NCI-H526 treated with DMSO at 0.1 percent for 48 hours (cell line): ENCODE results near the gene TMPRSS13.
"Not testable (repeated sequence)": the region's sequence is repeated elsewhere in the genome, so short reads cannot be mapped to it uniquely, and the experiment has no call there.

Experiments used
- DNase-seq: peaks from one replicate; lab custom pipeline; 2025; lab: John Stamatoyannopoulos, UW

Gene TMPRSS13

DNA sequence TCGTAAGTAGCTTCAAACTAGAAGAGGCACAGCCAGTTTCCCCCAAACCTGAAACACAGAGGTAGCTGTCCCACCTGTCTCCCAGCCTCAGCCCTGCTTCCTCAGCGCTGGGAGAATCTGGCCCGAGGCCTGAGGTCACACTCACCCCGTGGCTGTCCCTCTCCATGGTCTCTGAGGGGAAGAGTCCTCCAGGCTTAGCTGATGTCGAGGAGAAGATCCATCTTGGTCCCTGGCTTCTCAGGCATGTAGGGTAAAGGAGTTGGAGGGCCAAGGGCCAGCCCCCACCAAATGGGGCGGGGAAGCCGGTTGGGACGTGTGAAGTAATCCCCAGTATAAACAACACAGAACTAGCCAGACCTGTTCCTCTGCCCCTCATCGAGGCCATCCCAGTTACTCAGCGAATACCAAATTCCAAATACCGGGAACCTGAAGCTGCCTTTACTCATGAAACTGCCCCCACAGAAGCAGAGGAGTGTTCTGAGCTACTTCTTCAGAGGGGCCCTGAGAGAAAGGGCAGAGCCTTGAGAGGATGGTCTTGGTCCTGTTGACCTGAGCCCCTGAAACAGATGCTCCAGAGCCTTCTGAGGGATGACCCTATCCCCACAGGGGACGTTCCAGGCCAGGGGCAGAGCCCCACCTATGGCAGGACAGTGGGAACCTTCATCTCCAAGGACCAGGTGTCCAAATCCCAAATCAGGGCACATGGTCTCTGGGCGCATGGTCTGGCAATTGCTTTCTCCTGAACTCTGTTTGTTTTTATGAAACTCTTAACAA, at the start of gene TMPRSS13:
Gene TMPRSS13 (minus strand): TSS at position 261 of the 774 bp plus-strand sequence. CDS start 95 bp downstream, at position 166.
- no peak for DNase-seq

DNA sequence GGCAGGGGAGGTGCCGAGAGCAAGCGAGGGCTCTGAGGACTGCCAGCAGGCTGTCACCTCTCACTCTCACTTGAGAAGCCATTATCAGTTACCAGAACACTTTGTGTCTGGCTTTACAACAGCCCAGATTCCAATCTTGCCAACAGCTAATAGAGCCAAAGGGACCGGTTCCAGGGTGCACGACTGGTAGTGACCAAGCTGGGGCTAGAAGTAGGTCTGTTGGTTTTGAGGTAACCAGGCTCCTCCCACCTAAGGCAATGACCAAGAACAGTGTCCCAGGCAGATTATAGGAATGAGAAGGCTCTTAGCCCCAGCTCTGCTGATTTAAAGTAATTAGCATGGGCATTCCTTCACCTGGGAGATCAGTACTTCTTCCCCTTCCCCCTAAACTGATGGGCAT, 49.8 kb upstream of the TMPRSS13 start:
- DNase-seq: no peak

GRCh38 chr11:117978291-117978910, 49.2 kb upstream of the TMPRSS13 start:
- not testable (repeated sequence) for DNase-seq

DNA sequence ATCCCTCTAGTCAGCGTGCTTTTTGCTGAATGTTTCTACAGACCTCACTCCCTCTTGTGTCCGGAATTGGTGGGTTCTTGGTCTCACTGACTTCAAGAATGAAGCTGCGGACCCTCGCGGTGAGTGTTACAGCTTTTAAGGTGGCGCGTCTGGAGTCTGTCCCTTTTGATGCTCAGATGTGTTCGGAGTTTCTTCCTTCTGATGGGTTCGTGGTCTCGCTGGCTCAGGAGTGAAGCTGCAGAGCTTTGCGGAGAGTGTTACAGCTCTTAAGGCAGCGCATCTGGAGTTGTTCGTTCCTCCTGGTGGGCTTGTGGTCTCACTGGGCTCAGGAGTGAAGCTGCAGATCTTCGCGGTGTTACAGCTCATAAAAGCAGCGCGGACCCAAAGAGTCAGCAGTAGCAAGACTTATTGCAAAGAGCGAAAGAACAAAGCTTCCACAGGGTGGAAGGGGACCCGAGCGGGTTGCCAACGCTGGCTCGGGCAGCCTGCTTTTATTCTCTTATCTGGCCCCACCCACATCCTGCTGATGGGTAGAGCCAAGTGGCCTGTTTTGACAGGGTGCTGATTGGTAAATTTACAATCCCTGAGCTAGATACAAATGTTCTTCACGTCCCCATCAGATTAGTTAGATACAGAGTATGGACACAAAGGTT, 48.5 kb upstream of the TMPRSS13 start:
- DNase-seq: not testable (repeated sequence)

DNA sequence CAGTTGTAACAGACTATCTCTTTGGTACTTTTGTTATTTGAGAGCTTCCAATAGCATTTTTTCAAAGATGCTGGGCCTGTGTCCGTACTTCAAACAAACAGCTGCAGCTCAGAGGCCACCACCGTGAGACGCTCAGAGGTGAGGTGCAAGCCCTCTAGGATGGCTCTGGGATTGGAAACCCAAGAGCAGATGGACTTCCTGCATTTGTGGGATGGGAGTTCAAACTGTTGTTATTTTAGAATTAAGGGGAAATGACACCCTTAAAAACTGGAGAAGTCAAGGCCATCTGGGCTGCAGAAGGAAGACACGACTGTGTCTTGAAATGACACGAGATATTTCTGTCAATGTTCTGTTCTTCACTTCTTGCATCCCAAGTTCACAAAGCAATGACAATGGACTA, 47.8 kb upstream of the TMPRSS13 start:
- DNase-seq: no peak

- no peak for DNase-seq
These were observed 47.2 kb upstream of the TMPRSS13 start for GRCh38 chr11:117976445-117976844.

DNA sequence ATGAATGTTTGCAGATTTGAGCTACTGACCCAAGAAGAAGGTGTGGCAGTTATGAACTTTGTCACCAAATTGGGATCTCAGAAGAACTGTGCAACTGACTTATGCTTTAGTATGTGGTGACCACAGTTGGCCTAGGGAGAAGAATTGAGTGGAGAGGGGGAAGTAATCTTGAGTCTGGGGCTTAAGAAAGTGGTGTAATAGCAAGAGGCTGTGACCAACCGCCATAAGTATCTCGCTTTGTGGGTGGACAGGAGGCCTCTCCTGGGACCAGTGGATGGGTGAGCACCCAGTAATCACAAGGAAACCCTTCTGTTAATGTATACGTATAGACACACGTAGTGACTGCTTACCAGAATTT, 44.3 kb upstream of the TMPRSS13 start:
- no peak for DNase-seq

DNA sequence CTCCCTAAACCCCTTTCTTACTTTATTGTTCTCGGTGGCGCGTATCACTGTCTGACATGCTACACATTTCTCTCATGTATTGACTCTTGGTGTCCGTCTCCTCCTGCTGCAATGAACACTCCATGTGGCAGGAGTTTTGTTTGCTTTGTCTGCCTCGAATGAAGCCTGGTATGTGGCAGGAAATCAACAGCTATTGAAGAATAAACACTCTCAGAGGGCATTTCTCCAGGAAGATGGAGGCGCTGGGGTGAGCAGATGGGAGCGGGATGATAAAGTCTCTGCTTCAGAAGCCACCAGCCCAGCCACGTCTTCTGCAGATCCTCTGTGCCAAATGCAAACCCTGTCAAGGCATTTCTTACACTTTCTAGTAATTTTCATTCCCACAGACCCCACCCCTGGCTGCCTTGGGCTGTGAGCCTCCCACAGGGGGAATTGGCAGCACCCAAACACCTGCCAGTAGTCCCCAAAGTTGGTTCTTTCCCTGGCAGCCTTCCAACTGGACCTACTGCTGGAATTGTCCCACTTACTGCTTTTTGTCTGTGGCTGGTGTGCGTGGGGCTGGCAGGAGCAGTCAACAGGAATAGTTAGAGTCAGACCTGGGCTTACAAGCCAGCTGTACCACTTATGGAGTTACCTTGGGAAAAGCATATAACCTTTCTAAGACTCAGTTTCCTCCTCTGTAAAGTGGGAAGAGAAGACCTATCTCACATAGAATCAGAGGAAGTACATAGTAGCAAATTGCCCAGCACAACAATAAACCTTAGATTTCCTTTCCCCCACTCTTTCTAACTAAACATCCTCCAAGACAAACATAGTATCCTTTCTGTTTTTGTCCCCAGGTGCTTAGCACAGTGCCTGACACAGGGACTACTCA, 43.7 kb upstream of the TMPRSS13 start:
- no peak for DNase-seq

- no peak for DNase-seq
These were observed 42.8 kb upstream of the TMPRSS13 start for GRCh38 chr11:117972044-117972443.

DNA sequence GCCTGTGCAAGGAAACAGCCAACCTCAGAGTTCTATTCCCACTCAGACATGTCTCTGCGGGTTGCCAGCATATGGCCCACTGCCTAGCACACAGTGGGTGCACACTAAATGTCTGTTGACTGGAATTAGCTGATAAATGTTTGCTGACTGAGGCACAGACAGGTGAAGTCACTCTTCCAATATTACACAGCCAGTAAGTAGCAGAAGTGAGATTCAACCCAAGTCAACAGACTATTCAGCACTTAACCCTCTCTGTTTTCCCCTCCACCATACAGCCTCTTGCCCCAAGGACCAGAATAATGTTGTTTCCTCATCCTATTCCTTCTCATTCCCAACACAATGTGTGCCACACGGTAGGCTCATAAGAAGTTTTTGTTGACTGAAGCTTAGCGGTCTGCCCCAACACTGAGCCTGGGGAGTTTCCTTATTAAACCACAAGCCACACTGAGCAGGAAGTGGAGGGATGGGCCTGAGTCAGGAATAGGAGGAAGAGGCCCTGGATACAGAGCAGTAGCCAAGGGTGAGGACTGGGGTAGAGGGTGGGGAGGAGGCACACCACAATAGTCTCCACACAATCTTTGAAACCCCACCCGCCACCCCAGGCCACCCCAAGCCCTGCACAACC, 41.3 kb upstream of the TMPRSS13 start:
- DNase-seq: no peak

GRCh38 chr11:117969160-117969991, 40.2 kb upstream of the TMPRSS13 start:
- DNase-seq: no peak

DNA sequence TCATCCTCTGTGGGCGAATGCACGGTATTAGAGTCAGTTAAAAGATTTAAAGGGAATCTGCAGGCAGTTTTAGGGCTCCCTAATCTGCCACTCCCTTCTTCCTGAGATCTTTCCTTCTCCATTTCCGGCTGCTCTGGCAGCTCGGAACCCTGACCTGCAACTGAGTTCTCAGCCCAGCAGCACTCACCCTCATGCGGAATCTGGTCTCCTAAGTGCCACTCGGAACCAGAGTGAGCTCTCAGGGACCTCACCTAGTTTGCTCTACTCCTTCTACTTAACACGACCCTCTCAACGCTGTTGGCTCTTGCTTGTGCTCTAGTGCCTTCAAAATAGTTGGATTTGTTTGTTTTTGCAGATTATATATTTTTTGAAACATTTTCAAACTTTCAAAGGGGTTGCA, 37.7 kb upstream of the TMPRSS13 start:
- DNase-seq: no peak

DNA sequence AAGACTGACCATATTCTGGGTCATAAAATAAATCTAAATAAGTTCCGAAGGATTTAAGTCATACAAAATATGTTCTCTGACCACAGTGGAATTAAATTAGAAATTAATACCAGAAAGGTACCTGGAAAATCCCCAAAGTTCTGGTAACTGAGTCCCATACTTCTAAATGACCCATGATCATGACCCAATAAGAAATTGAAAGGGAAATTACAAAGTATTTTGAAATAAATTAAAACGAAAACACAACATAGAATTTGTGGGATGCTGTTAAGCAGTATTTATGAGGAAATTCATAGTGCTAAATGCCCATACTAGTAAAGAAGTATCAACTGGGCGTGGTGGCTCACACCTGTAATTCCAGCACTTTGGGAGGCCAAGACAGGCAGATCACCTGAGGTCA, 33.6 kb upstream of the TMPRSS13 start:
- DNase-seq: no peak

GRCh38 chr11:117961896-117962295, 32.7 kb upstream of the TMPRSS13 start:
- DNase-seq: no peak

DNA sequence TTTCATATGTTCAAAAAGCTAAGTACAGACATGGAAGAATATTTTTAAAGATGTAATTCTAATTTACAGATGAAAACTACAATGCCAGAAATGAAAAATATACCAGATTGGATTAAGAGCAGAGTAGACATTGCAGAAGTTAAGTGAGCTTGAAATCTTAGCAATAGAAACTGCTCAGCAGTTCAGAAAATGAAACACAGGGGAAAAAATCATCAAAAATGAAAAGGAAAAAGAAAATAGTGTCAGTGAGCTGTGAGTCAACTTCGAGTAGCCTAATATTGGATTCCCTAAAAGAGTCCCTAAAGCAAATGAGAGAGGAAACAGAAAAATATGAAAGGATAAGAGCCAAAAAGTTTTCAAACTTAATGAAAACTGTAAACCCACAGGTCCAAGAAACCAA, 31.2 kb upstream of the TMPRSS13 start:
- DNase-seq: no peak

DNA sequence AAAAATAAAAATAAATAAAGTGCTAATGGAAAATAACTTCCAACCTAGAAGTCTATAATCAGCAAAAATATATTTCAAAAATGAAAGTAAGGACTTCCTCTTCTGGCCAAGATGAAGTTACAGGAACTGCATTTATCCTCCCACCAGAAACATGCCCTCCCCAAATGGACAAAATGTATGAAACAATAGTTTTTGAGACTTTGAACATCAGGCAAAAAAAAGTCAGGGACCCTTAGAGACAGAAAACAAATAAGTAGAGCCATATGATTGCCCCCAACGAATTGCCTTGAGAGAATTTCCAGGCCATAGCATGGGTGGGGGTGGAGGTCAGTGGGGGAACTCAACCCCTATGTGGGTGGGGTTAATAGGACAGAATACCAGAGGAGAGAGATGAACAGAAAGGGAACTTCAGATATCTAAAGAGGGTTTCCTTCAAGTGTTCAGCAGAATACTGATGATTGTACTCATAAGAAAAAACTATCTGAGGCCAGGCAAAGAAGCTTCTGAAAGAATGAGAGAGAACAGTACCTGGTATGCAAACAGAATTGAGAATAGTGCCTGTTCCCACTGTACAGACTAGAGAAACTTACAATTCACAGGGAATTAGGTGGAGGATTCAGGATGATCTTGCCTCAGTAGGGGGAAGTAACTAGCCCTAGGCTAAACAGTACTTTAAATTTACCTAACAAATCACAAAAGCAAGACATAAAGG, 30.4 kb upstream of the TMPRSS13 start:
- no peak for DNase-seq

DNA sequence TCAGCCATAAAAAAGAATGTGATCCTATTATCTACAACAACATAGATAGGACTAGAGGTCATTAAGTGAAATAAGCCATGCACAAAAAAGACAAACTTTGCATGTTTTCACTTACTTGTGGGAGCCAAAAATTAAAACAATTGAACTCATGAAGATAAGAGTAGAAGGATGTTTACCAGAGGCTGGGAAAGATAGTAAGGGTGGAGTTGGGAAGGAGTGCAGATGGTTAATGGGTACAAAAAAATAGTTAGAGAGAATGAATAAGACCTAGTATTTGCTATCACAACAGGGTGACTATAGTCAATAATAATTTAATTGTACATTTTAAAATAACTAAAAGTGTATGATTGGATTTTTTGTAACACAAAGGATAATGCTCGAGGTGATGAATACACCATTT, 29.7 kb upstream of the TMPRSS13 start:
- DNase-seq: no peak

- DNase-seq: no peak
These were observed 23.9 kb upstream of the TMPRSS13 start for GRCh38 chr11:117953024-117953671.
